Esophagus muscularis mucosa (tissue), 4 donors: ENCODE measurements around the gene CYP46A1. TPM values are rescaled to one million over a fixed set of nuclear protein-coding genes. Genes with fewer than 3 reads are reported as not detected.

Source experiments
- DNase-seq: peaks from one replicate; pipeline ENCODE4 v3.0.0-alpha.2; 2017; ENCODE audit errors: extremely low spot score
- H3K27ac ChIP-seq, 4 donors: fragments of 200-600 bp; sonication (generic); replicated peaks in 1 of 4; 1 replicate in 3 of 4; 2 replicates in 1 of 4; pipeline ENCODE4 v1.5.1; 2016 to 2019; ENCODE audit warnings: mild to moderate bottlenecking in 1 of 4
- H3K27me3 ChIP-seq, 4 donors: fragments of 200-600 bp; sonication (generic); one replicate each; pipeline versions ENCODE4 v1.5.1 to v1.6.0; 2016 to 2019
- H3K36me3 ChIP-seq, 4 donors: fragments of 200-600 bp; sonication (generic); one replicate each; pipeline ENCODE4 v1.5.1; 2016 to 2019
- H3K4me1 ChIP-seq, 4 donors: fragments of 200-600 bp; sonication (generic); one replicate each; pipeline ENCODE4 v1.5.1; 2016 to 2019
- H3K4me3 ChIP-seq, 4 donors: fragments of 200-600 bp; sonication (generic); 1 replicate in 2 of 4; 2 replicates in 2 of 4; pipeline ENCODE4 v1.5.1; 2016 to 2019; ENCODE audit warnings: mild to moderate bottlenecking in 4 of 4, moderate library complexity in 1 of 4
- H3K9me3 ChIP-seq, 4 donors: fragments of 200-600 bp; sonication (generic); 1 replicate in 3 of 4; 2 replicates in 1 of 4; pipeline ENCODE4 v1.5.1; 2016 to 2019
- CTCF ChIP-seq, 3 experiments: fragments of 200-600 bp in 2 of 3; fragments of 450-650 bp in 1 of 3; sonication (generic) in 2 of 3; IDR thresholded peaks; one replicate each; pipeline ENCODE4 v1.5.1; 2017 to 2019; ENCODE audit warnings: antibody characterized with exemption in 3 of 3, mild to moderate bottlenecking in 2 of 3, moderate library complexity in 1 of 3
- EP300 ChIP-seq: sonication (generic); formaldehyde crosslinking; IDR thresholded peaks from one replicate; pipeline ENCODE4 v1.6.1; 2017; ENCODE audit warnings: antibody characterized with exemption
- POLR2A ChIP-seq: fragments of 450-650 bp; IDR thresholded peaks from one replicate; pipeline ENCODE4 v1.6.1; 2017; ENCODE audit warnings: antibody characterized with exemption, moderate library complexity, mild to moderate bottlenecking, low read depth
- POLR2AphosphoS5 ChIP-seq, 2 donors: sonication (generic); formaldehyde crosslinking; IDR thresholded peaks; one replicate each; pipeline ENCODE4 v1.6.1; 2017; ENCODE audit warnings: antibody characterized with exemption in 2 of 2
- WGBS: methylation state at CpG from one replicate; pipeline ENCODE4 v1.1.5; 2018; 5-methylcytosine and 5-hydroxymethylcytosine counted together
- intact Hi-C: fragments of 100-400 bp; cut with DNase I; formaldehyde crosslinking; loops from one replicate; pipeline ENCODE4 v1.15.1; 2023
- total RNA-seq, 4 donors: library from RNA; depleted of rRNA; stranded (reverse); fragments of >200 nt; gene quantifications; one replicate each; pipeline versions ENCODE4 v1.1.0 to v1.2.1, GENCODE V29; 2016

The CYP46A1 gene
- total RNA-seq, 4 donors from 2014 or later: 1.2 to 2.5 (median 1.9) TPM

DNA sequence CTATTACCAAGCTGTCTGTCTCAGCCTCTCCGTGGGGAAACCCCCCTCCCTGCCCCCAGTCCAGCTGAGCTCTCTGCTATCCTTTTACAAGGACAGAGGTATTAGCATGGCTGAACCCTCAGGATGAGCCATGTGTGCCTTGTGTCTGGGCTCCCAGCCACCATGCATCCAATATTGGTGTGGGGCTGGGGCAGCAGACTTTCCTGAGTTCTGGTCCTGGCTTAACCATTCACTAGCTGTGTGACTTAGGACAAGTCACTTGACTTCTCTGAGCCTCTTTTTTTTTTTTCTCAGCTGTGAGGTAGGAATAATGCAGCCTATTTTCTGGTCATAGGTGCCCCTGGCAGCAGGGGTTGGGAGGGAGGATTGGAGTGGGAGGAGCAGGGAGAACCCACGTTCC lies 17.1 kb upstream of the CYP46A1 start:
- intact Hi-C loops: no loop called here
- no peak for DNase-seq
- H3K36me3 ChIP-seq: peaks cover 0 to 57% (median 14%) of the 10 kb centered on the region in 4 donors
- no peak overlapping the region for H3K27ac ChIP-seq
- H3K27me3 ChIP-seq: peaks cover 0 to 2% (median 0%) of the 10 kb centered on the region in 4 donors
- no peak overlapping the region for H3K4me3 ChIP-seq
- no peaks in the 10 kb centered on the region for H3K4me1 ChIP-seq
- H3K9me3 ChIP-seq: no peaks in the 10 kb centered on the region
- WGBS: 71% methylated on average over 2 of the region's 2 CpGs
- no peak for TF ChIP-seq POLR2A
- TF ChIP-seq CTCF (IDR thresholded peaks at IDR 0.05): no peak
- no peak for TF ChIP-seq POLR2AphosphoS5 (IDR thresholded peaks at IDR 0.05)
- TF ChIP-seq EP300: no peak

- 29% methylated on average over 1 of the region's 9 CpGs for WGBS
- Histone ChIP-seq H3K27ac (no peak overlapping the region), H3K36me3 (peaks cover 0 to 50% (median 12%) of the 10 kb centered on the region in 4 donors), H3K27me3 (no peaks in the 10 kb centered on the region), H3K9me3 (no peaks in the 10 kb centered on the region), H3K4me3 (no peak overlapping the region), H3K4me1 (peaks cover 0 to 4% (median 2%) of the 10 kb centered on the region in 4 donors)
- DNase-seq: no peak
- intact Hi-C loops: no loop called here
- TF ChIP-seq EP300 (no peak), CTCF (IDR thresholded peaks at IDR 0.05) (no peak), POLR2AphosphoS5 (IDR thresholded peaks at IDR 0.05) (no peak), POLR2A (no peak)
Measured at GRCh38 chr14:99667821-99668220, 16.3 kb upstream of the CYP46A1 start.

- TF ChIP-seq EP300 (no peak), POLR2A (no peak), CTCF (IDR thresholded peaks at IDR 0.05) (no peak), POLR2AphosphoS5 (IDR thresholded peaks at IDR 0.05) (no peak)
- intact Hi-C loops: no loop called here
- Histone ChIP-seq H3K4me3 (no peak overlapping the region), H3K36me3 (peaks cover 0 to 42% (median 10%) of the 10 kb centered on the region in 4 donors), H3K4me1 (peaks cover 0 to 8% (median 3%) of the 10 kb centered on the region in 4 donors), H3K9me3 (no peaks in the 10 kb centered on the region), H3K27ac (no peak overlapping the region), H3K27me3 (no peaks in the 10 kb centered on the region)
- DNase-seq: no peak
- WGBS: 88% methylated on average over 24 of the region's 27 CpGs
Measured at GRCh38 chr14:99668307-99669295, 15.5 kb upstream of the CYP46A1 start.

DNA sequence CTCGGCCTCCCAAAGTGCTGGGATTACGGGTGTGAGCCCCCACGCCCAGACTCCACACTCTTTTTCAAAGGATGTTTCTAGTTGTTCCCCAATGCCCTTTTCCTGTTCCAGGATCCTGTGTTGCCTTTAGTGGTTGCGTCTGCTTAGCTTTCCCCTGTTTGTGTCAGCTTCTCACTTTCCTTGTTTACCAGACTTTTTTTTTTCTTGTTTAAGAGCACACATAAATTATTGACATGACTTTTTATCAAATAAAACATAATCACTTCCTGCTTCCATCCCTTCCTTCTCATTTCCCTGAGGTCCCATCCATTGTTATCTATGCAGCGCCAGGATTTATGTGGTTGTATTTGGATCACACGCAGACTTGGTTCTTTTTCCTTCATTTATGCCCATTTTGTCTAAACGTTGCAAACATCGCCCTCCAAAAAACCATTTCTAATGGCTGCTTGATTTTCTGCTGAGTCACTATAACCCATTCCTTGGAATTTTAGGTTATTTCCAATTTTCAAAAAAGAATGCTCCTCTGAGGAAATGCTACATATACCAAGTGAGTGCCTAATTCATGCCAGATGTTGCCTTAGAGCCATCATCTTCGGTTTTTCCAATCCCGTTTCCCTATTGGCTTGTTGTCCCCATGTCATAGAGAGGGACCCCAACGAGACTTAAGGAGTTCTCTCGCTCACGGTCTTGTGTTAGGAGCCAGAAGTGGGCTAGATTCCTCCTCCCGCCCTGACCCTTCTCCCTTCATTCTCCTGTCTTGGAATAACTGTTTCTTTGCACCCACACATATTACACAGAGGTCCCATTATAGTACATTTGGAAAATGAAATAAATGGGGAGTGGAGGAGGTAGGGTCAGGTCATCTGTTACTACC lies 13.5 kb upstream of the CYP46A1 start:
- H3K4me3 ChIP-seq: no peak overlapping the region
- intact Hi-C loops: no loop called here
- no peak for TF ChIP-seq CTCF (IDR thresholded peaks at IDR 0.05)
- no peak for TF ChIP-seq POLR2AphosphoS5 (IDR thresholded peaks at IDR 0.05)
- no peak for TF ChIP-seq EP300
- peaks cover 0 to 8% (median 3%) of the 10 kb centered on the region in 4 donors for H3K4me1 ChIP-seq
- H3K27me3 ChIP-seq: peaks cover 0 to 6% (median 0%) of the 10 kb centered on the region in 4 donors
- no peak for DNase-seq
- WGBS: 83% methylated on average over 14 of the region's 14 CpGs
- no peaks in the 10 kb centered on the region for H3K9me3 ChIP-seq
- peaks cover 0 to 34% (median 10%) of the 10 kb centered on the region in 4 donors for H3K36me3 ChIP-seq
- H3K27ac ChIP-seq: no peak overlapping the region
